HepG2 (cell line): Measurements from ENCODE around the gene NOXO1. TPM values are rescaled to one million over a fixed set of nuclear protein-coding genes. Genes with fewer than 3 reads are reported as not detected.

ENCODE experiments used
- ARNT2 ChIP-seq: sonication (generic); formaldehyde crosslinking; IDR thresholded peaks from 2 replicates; pipeline ENCODE4 v1.8.0; 2022; ENCODE audit warnings: mild to moderate bottlenecking, low read depth, missing genetic modification reagents, moderate library complexity
- CCAR2 ChIP-seq: fragments of 200-400 bp; formaldehyde crosslinking; optimal IDR thresholded peaks from 2 replicates; pipeline ENCODE3; 2018; ENCODE audit warnings: low read depth, mild to moderate bottlenecking, low read length, moderate library complexity
- CHCHD3 ChIP-seq: sonication (generic); formaldehyde crosslinking; IDR thresholded peaks from 2 replicates; pipeline ENCODE4 v1.8.0; 2022; ENCODE audit warnings: mild to moderate bottlenecking, missing genetic modification reagents, moderate library complexity
- DNMT3B ChIP-seq: conservative IDR thresholded peaks from 2 replicates; pipeline ENCODE4 v1.6.1; 2016; ENCODE audit warnings: missing biosample characterization, control low read depth
- ESRRA ChIP-seq: sonication (generic); formaldehyde crosslinking; IDR thresholded peaks from 2 replicates; pipeline ENCODE4 v1.5.1; 2020; ENCODE audit warnings: mild to moderate bottlenecking, low read depth, missing genetic modification reagents
- GFI1 ChIP-seq: sonication (generic); formaldehyde crosslinking; IDR thresholded peaks from 2 replicates; pipeline ENCODE4 v1.5.0; 2020; ENCODE audit warnings: missing genetic modification reagents, mild to moderate bottlenecking, borderline replicate concordance
- HNRNPUL1 ChIP-seq: fragments of 200-400 bp; formaldehyde crosslinking; IDR thresholded peaks from 2 replicates; pipeline ENCODE4 v1.6.1; 2017; ENCODE audit warnings: low read depth, mild to moderate bottlenecking, low read length, moderate library complexity
- IRX3 ChIP-seq: sonication (generic); formaldehyde crosslinking; IDR thresholded peaks from 2 replicates; pipeline ENCODE4 v1.8.1; 2023; ENCODE audit warnings: mild to moderate bottlenecking, low read depth, missing genetic modification reagents, borderline replicate concordance
- KLF13 ChIP-seq: sonication (generic); formaldehyde crosslinking; IDR thresholded peaks from 2 replicates; pipeline ENCODE4 v1.4.0; 2020; ENCODE audit warnings: mild to moderate bottlenecking, missing genetic modification reagents
- NFKB2 ChIP-seq: sonication (generic); formaldehyde crosslinking; IDR thresholded peaks from 2 replicates; pipeline ENCODE4 v1.4.0; 2020; ENCODE audit warnings: missing genetic modification reagents, borderline replicate concordance
- NONO ChIP-seq, 2 experiments: fragments of 450-650 bp in 1 of 2; sonication (generic) in 1 of 2; formaldehyde crosslinking in 1 of 2; IDR thresholded peaks in 1 of 2; conservative IDR thresholded peaks in 1 of 2; 2 replicates each; pipeline versions ENCODE4 v1.6.1 to v1.8.0; 2017 to 2022; ENCODE audit warnings: mild to moderate bottlenecking in 1 of 2, missing genetic modification reagents in 1 of 2, moderate library complexity in 1 of 2
- RFXANK ChIP-seq: IDR thresholded peaks from 2 replicates; pipeline ENCODE4 v1.6.1; 2016
- ZNF234 ChIP-seq: sonication (generic); formaldehyde crosslinking; conservative IDR thresholded peaks from 2 replicates; pipeline ENCODE4 v1.5.1; 2020; ENCODE audit warnings: mild to moderate bottlenecking, missing genetic modification reagents
- ZNF33B ChIP-seq: sonication (generic); formaldehyde crosslinking; IDR thresholded peaks from 2 replicates; pipeline ENCODE4 v1.5.1; 2020; ENCODE audit warnings: mild to moderate bottlenecking, missing genetic modification reagents
- ZNF44 ChIP-seq: sonication (generic); formaldehyde crosslinking; IDR thresholded peaks from 2 replicates; pipeline ENCODE4 v1.5.1; 2020; ENCODE audit warnings: mild to moderate bottlenecking, missing genetic modification reagents
- ZNF670 ChIP-seq: sonication (generic); formaldehyde crosslinking; IDR thresholded peaks from 2 replicates; pipeline ENCODE4 v1.8.0; 2022; ENCODE audit warnings: mild to moderate bottlenecking, missing genetic modification reagents, borderline replicate concordance
- ZNF724P ChIP-seq: sonication (generic); formaldehyde crosslinking; IDR thresholded peaks from 2 replicates; pipeline ENCODE4 v1.8.0; 2022; ENCODE audit warnings: missing genetic modification reagents, borderline replicate concordance
- ZNF788 ChIP-seq: sonication (generic); formaldehyde crosslinking; IDR thresholded peaks from 2 replicates; pipeline ENCODE4 v1.5.0; 2020; ENCODE audit warnings: mild to moderate bottlenecking, missing genetic modification reagents, borderline replicate concordance
- ZNF850 ChIP-seq: sonication (generic); formaldehyde crosslinking; conservative IDR thresholded peaks from 2 replicates; pipeline ENCODE4 v1.9.0; 2021; ENCODE audit warnings: mild to moderate bottlenecking, missing genetic modification reagents
- polyA plus RNA-seq, 8 experiments: library from polyadenylated mRNA; depleted of rRNA in 3 of 8; stranded (reverse) in 7 of 8; unstranded in 1 of 8; fragments of >200 nt; fragmentation: Illumina TruSeq in 4 of 8; extraction: Trizol in 4 of 8; gene quantifications; 2 replicates each; pipeline versions ENCODE4 v1.2.1 to v1.2.3, GENCODE V29; 2011 to 2016; ENCODE audit warnings: low read depth in 4 of 8, missing spikeins in 1 of 8, mixed read lengths in 1 of 8; ENCODE audit not compliant: insufficient read depth in 1 of 8
- total RNA-seq, 5 experiments: library from RNA; depleted of rRNA; stranded (reverse); fragments of >200 nt; fragmentation: Illumina TruSeq; extraction: Trizol; gene quantifications; 2 replicates each; pipeline ENCODE4 v1.2.3, GENCODE V29; 2016; ENCODE audit warnings: low read depth in 1 of 5
- TF ChIP-seq, protein P1 (sequence below): IDR thresholded peaks from 2 replicates; pipeline ENCODE4 v1.4.0; 2020; ENCODE audit warnings: mild to moderate bottlenecking, missing genetic modification reagents
- TF ChIP-seq, protein P2 (sequence below): IDR thresholded peaks from 2 replicates; pipeline ENCODE4 v1.6.1; 2016; ENCODE audit warnings: low read depth
- TF ChIP-seq, protein P3 (sequence below): sonication (generic); formaldehyde crosslinking; IDR thresholded peaks from 2 replicates; pipeline ENCODE4 v1.5.1; 2020; ENCODE audit warnings: missing genetic modification reagents, mild to moderate bottlenecking, borderline replicate concordance

NOXO1 gene
- total and polyA plus RNA-seq, 2 of the 13 experiments (the other 11 are each of a cell fraction or from before 2014, with no cell fraction given), result 0.69 to 1.4 TPM

DNA sequence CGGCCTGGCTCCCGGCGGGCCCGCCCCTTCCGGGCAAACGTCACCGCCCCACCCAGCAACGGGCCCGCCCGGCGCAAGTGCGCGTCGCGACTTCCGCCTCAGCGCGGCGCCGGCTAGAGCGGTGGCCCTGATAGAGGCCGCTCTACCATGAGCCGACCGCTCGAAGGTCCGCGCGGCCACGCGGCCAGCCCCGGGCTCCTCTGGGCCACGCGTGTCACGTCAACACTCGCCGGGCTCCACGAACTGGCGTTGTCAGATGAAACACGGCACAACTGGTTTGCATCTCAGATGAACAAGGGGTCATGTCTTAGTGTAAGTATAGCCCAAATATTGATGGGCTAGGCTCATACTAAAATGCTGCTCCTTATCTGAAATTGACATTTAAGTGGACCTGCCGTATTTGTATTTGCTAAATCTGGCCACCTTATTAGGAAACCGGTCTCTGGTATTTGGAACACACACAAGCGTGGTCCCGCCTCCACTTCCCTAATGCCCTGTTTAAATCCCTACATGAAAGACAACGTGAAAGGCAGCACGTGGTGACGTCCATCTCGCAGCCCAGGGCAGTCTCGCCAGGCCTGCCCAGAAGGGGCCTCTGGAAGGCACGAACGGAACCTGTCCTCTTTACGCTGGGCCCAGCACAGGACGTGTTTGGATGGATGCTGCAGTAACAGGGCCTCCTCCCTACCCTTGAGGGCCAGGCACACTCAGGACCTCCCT, 28.7 kb upstream of the NOXO1 start, which contains the start of gene ZNF598 (continued):
- TF ChIP-seq, protein P1, sequence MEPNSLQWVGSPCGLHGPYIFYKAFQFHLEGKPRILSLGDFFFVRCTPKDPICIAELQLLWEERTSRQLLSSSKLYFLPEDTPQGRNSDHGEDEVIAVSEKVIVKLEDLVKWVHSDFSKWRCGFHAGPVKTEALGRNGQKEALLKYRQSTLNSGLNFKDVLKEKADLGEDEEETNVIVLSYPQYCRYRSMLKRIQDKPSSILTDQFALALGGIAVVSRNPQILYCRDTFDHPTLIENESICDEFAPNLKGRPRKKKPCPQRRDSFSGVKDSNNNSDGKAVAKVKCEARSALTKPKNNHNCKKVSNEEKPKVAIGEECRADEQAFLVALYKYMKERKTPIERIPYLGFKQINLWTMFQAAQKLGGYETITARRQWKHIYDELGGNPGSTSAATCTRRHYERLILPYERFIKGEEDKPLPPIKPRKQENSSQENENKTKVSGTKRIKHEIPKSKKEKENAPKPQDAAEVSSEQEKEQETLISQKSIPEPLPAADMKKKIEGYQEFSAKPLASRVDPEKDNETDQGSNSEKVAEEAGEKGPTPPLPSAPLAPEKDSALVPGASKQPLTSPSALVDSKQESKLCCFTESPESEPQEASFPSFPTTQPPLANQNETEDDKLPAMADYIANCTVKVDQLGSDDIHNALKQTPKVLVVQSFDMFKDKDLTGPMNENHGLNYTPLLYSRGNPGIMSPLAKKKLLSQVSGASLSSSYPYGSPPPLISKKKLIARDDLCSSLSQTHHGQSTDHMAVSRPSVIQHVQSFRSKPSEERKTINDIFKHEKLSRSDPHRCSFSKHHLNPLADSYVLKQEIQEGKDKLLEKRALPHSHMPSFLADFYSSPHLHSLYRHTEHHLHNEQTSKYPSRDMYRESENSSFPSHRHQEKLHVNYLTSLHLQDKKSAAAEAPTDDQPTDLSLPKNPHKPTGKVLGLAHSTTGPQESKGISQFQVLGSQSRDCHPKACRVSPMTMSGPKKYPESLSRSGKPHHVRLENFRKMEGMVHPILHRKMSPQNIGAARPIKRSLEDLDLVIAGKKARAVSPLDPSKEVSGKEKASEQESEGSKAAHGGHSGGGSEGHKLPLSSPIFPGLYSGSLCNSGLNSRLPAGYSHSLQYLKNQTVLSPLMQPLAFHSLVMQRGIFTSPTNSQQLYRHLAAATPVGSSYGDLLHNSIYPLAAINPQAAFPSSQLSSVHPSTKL, result peak; percentile 37; the same call in 1 of the 2 replicates
- TF ChIP-seq NONO (IDR thresholded peaks at IDR 0.05) (no peak), NONO (CRISPR knock-in tag; conservative IDR thresholded peaks at IDR 0.05) (peak; percentile 82), DNMT3B (CRISPR knock-in tag) (no peak), NFKB2 (peak; percentile 69; the same call in 1 of the 2 replicates), ARNT2 (CRISPR knock-in tag) (peak; percentile 49; the same call in 1 of the 2 replicates), KLF13 (CRISPR knock-in tag) (no peak), ZNF724P (CRISPR knock-in tag) (no peak), GFI1 (no peak; the same call in 1 of the 2 replicates), CCAR2 (no peak), ZNF788 (CRISPR knock-in tag) (no peak; the same call in 1 of the 2 replicates), RFXANK (no peak), ESRRA (CRISPR knock-in tag) (no peak; the same call in none of the 2 replicates), ZNF670 (CRISPR knock-in tag) (peak; percentile 73; the same call in 1 of the 2 replicates), IRX3 (CRISPR knock-in tag) (no peak), ZNF850 (CRISPR knock-in tag) (no peak), CHCHD3 (CRISPR knock-in tag) (no peak), HNRNPUL1 (no peak), ZNF44 (CRISPR knock-in tag) (no peak), ZNF234 (CRISPR knock-in tag) (no peak), ZNF33B (CRISPR knock-in tag) (no peak)
- TF ChIP-seq, protein P2, sequence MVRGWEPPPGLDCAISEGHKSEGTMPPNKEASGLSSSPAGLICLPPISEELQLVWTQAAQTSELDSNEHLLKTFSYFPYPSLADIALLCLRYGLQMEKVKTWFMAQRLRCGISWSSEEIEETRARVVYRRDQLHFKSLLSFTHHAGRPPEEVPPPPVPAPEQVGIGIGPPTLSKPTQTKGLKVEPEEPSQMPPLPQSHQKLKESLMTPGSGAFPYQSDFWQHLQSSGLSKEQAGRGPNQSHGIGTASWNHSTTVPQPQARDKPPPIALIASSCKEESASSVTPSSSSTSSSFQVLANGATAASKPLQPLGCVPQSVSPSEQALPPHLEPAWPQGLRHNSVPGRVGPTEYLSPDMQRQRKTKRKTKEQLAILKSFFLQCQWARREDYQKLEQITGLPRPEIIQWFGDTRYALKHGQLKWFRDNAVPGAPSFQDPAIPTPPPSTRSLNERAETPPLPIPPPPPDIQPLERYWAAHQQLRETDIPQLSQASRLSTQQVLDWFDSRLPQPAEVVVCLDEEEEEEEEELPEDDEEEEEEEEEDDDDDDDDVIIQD (CRISPR knock-in tag), result no peak
- TF ChIP-seq, protein P3, sequence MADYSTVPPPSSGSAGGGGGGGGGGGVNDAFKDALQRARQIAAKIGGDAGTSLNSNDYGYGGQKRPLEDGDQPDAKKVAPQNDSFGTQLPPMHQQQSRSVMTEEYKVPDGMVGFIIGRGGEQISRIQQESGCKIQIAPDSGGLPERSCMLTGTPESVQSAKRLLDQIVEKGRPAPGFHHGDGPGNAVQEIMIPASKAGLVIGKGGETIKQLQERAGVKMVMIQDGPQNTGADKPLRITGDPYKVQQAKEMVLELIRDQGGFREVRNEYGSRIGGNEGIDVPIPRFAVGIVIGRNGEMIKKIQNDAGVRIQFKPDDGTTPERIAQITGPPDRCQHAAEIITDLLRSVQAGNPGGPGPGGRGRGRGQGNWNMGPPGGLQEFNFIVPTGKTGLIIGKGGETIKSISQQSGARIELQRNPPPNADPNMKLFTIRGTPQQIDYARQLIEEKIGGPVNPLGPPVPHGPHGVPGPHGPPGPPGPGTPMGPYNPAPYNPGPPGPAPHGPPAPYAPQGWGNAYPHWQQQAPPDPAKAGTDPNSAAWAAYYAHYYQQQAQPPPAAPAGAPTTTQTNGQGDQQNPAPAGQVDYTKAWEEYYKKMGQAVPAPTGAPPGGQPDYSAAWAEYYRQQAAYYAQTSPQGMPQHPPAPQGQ (CRISPR knock-in tag), result no peak
